Memory B cell (primary cell): ENCODE measurements around the gene IGF1R.

ENCODE experiments used
- ATAC-seq: fragments of 150-1000 bp; cut with Tn5 transposase; 2 replicates; pipeline ENCODE4 v1.10.0; 2021; ENCODE audit warnings: low read depth, mild to moderate bottlenecking, moderate library complexity
- DNase-seq, 2 donors: peaks; one replicate each; pipeline ENCODE4 v3.0.0; 2022; ENCODE audit warnings: low spot score in 2 of 2
- H3K27ac Mint-ChIP-seq: one replicate; pipeline ENCODE4 v1.8.0; 2022; ENCODE audit warnings: mild to moderate bottlenecking, moderate library complexity, mixed read lengths
- H3K27me3 Mint-ChIP-seq: one replicate; pipeline ENCODE4 v1.8.0; 2022; ENCODE audit warnings: mixed read lengths
- H3K36me3 Mint-ChIP-seq: one replicate; pipeline ENCODE4 v1.8.0; 2022; ENCODE audit warnings: mild to moderate bottlenecking, mixed read lengths
- H3K4me1 Mint-ChIP-seq: one replicate; pipeline ENCODE4 v1.8.0; 2022; ENCODE audit warnings: mixed read lengths
- H3K4me3 Mint-ChIP-seq: one replicate; pipeline ENCODE4 v1.8.0; 2022; ENCODE audit warnings: mild to moderate bottlenecking, moderate library complexity, mixed read lengths
- H3K9me3 Mint-ChIP-seq: one replicate; pipeline ENCODE4 v1.8.0; 2022; ENCODE audit warnings: mixed read lengths

Gene IGF1R

GRCh38 chr15:98758224-98758623 lies 109.9 kb downstream of the IGF1R start:
- Mint-ChIP-seq H3K36me3 (peaks cover 5% of the 10 kb centered on the region), H3K4me3 (no peak overlapping the region), H3K9me3 (no peaks in the 10 kb centered on the region), H3K4me1 (peaks cover 7% of the 10 kb centered on the region), H3K27me3 (no peaks in the 10 kb centered on the region), H3K27ac (no peak overlapping the region)
- ATAC-seq (no peak), DNase-seq (no peak)

- Mint-ChIP-seq H3K4me3 (no peak overlapping the region), H3K27me3 (no peaks in the 10 kb centered on the region), H3K4me1 (peaks cover 7% of the 10 kb centered on the region), H3K27ac (no peak overlapping the region), H3K36me3 (peaks cover 5% of the 10 kb centered on the region), H3K9me3 (no peaks in the 10 kb centered on the region)
- DNase-seq (no peak), ATAC-seq (no peak)
Measured at GRCh38 chr15:98759277-98759676, 110.9 kb downstream of the IGF1R start.

GRCh38 chr15:98760112-98760826 lies 111.9 kb downstream of the IGF1R start:
- Mint-ChIP-seq H3K4me3 (no peak overlapping the region), H3K27ac (no peak overlapping the region), H3K4me1 (peaks cover 7% of the 10 kb centered on the region), H3K9me3 (no peaks in the 10 kb centered on the region), H3K36me3 (peaks cover 5% of the 10 kb centered on the region), H3K27me3 (no peaks in the 10 kb centered on the region)
- DNase-seq (no peak), ATAC-seq (no peak)

DNA sequence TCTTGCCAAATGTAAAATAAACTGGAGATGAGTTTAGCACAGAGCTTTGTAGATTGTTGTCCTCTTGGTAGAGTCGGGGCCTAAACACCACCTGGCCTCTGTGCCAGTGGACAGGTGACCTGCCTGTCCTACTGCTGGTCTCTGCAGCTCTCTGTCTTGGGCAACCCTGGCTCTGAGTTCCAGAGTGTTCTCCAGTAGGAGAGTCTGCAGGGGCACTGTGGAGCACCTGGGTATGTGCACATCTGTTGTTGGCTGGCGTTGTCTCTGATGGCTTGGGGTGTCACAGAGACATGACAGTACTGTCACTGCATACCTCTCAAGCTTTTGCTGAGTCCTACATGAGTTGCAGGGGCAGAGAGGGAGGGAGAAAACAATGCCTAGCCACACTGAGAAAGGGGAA lies 112.6 kb downstream of the IGF1R start:
- no peaks in the 10 kb centered on the region for H3K9me3 Mint-ChIP-seq
- no peak overlapping the region for H3K27ac Mint-ChIP-seq
- H3K27me3 Mint-ChIP-seq, result peaks cover 3% of the 10 kb centered on the region
- H3K36me3 Mint-ChIP-seq, result peaks cover 5% of the 10 kb centered on the region
- DNase-seq, result no peak
- ATAC-seq, result no peak
- no peak overlapping the region for H3K4me3 Mint-ChIP-seq
- H3K4me1 Mint-ChIP-seq, result peaks cover 10% of the 10 kb centered on the region

DNA sequence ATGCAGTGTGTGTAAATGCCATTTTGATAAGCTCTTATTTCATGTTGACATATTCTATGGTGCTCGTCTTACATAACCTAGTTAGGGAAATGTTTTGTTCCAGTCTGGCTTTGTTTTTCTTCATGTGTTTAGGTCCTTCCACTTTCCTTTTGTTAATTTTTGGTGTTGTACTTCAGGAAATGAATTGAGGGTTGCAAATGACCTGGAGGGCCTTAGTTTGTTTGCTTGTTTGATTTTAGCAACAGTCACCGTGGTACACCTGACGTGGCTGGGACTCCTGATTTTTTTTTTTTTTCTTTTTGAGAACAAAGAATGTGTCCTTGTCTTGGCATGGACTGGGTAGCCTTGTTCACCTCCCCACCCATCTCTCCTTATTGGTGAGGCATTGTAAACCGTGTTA lies 114.8 kb downstream of the IGF1R start:
- Mint-ChIP-seq H3K4me1 (peaks cover 7% of the 10 kb centered on the region), H3K9me3 (no peaks in the 10 kb centered on the region), H3K27ac (no peak overlapping the region), H3K27me3 (peaks cover 3% of the 10 kb centered on the region), H3K4me3 (no peak overlapping the region), H3K36me3 (peaks cover 3% of the 10 kb centered on the region)
- DNase-seq (no peak), ATAC-seq (no peak)

DNA sequence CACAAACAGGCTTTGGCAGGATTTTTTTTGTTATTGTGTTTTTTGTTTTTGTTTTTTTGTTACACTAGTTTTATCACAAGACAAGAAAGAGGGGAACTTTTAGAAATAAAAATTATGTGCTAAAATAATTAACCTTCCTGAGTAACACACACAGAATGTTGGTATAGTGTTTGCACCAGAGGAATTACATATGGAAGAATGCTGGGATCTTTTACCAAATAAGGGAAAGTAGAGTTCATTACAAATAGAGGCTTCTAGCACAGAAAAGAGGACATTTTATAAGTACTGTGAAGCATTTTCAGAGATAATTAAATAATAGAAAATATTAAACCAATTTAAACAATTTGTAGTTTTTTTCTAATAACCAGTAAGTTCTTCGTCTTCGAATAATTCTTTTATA lies 116.0 kb downstream of the IGF1R start:
- no peak overlapping the region for H3K27ac Mint-ChIP-seq
- ATAC-seq (no peak), DNase-seq (no peak)
- peaks cover 3% of the 10 kb centered on the region for H3K27me3 Mint-ChIP-seq
- peaks cover 2% of the 10 kb centered on the region for H3K36me3 Mint-ChIP-seq
- no peaks in the 10 kb centered on the region for H3K9me3 Mint-ChIP-seq
- H3K4me1 Mint-ChIP-seq, result peaks cover 7% of the 10 kb centered on the region
- no peak overlapping the region for H3K4me3 Mint-ChIP-seq

DNA sequence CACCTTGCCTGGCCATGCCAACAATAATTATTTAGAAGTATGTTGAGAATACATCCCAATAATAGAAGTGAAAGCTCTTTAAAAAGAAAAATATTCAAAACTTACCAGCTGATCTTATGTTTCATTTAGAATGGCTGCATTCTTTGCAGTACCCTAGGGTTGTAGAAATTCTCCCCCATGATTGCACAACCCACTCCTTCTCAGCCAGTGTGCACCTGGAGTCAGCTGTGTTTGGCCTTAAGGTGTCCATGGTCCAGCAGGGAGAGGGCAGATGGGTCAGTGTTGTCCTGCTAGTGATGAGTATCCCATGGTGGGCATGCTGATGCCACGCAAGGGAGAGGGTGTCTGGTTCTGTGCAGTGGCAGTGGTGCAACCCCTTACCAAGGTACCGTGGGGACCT lies 117.3 kb downstream of the IGF1R start:
- Mint-ChIP-seq H3K9me3 (no peaks in the 10 kb centered on the region), H3K27ac (no peak overlapping the region), H3K4me3 (no peak overlapping the region), H3K27me3 (peaks cover 3% of the 10 kb centered on the region), H3K36me3 (peaks cover 2% of the 10 kb centered on the region), H3K4me1 (peaks cover 7% of the 10 kb centered on the region)
- no peak for DNase-seq
- no peak for ATAC-seq

- H3K27me3 Mint-ChIP-seq, result peaks cover 3% of the 10 kb centered on the region
- H3K27ac Mint-ChIP-seq, result no peak overlapping the region
- H3K4me1 Mint-ChIP-seq, result peaks cover 6% of the 10 kb centered on the region
- H3K9me3 Mint-ChIP-seq, result no peaks in the 10 kb centered on the region
- no peak overlapping the region for H3K4me3 Mint-ChIP-seq
- no peak for DNase-seq
- H3K36me3 Mint-ChIP-seq, result no peaks in the 10 kb centered on the region
- no peak for ATAC-seq
Measured at GRCh38 chr15:98767692-98768091, 119.4 kb downstream of the IGF1R start.

DNA sequence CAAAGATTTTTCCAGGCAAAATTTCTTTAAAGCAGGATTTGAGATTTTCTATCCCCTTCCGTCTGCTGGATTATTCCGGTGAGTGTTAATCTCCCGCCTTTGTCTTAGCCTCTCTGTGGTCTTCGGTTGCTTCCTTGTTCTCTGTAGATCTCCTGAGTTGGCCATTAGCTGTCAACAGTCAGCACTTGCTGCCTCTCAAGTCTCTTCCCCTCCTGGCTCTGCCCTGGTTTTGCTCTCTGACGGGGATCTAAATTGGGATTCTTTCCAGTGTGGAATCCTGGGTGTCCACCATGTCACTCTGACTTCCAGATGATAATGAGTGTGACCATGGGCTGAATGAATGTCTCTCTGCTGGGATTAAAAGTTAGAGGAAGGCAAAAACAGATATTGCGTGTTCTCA lies 121.5 kb downstream of the IGF1R start:
- no peaks in the 10 kb centered on the region for H3K9me3 Mint-ChIP-seq
- no peak for ATAC-seq
- no peak overlapping the region for H3K4me3 Mint-ChIP-seq
- H3K4me1 Mint-ChIP-seq, result peaks cover 9% of the 10 kb centered on the region
- H3K27me3 Mint-ChIP-seq, result peaks cover 3% of the 10 kb centered on the region
- H3K27ac Mint-ChIP-seq, result no peak overlapping the region
- H3K36me3 Mint-ChIP-seq, result no peaks in the 10 kb centered on the region
- no peak for DNase-seq

DNA sequence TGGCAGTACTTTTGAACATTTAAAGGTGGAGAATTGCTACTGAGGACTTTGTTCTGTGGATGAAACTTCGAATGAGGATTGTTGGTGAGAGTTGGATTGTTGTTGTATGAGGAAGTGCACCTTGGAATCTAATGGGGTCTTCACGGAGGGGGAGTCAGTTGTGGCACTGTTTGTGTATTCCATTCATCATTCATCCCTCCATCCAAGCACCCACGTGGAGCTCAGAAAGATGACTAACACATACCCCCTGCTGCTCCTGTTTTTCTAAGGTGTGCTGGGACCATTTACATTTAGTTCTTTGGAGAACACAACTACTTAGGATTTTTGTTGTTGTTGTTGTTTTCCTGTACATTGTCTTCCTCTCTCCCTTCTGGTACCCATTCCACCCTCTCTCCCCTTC lies 122.6 kb downstream of the IGF1R start:
- Mint-ChIP-seq H3K4me1 (peaks cover 9% of the 10 kb centered on the region), H3K36me3 (no peaks in the 10 kb centered on the region), H3K9me3 (no peaks in the 10 kb centered on the region), H3K27ac (no peak overlapping the region), H3K27me3 (no peaks in the 10 kb centered on the region), H3K4me3 (no peak overlapping the region)
- DNase-seq (no peak), ATAC-seq (no peak)

GRCh38 chr15:98771541-98771940 lies 123.2 kb downstream of the IGF1R start:
- DNase-seq (no peak), ATAC-seq (no peak)
- Mint-ChIP-seq H3K4me3 (no peak overlapping the region), H3K4me1 (peaks cover 9% of the 10 kb centered on the region), H3K9me3 (no peaks in the 10 kb centered on the region), H3K27me3 (no peaks in the 10 kb centered on the region), H3K27ac (no peak overlapping the region), H3K36me3 (no peaks in the 10 kb centered on the region)

DNA sequence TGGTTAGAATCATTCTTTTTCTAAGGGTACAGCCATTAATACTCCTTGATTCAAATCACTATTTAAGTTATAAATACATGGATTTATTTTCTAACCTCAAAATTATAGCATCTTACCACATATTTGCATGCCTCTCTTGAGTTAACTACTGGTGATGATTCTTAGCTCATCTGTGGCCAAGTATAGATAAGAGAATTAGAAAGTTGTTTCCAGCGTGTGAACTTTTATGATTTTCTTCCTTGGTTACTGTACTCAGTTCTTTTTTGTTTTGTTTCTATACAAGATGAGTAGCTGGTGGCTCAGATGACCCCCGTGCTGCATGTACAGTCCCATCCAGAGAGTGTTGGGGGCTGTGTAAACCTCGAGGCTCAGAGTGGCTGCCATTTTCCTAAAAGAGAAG lies 124.6 kb downstream of the IGF1R start:
- H3K27ac Mint-ChIP-seq, result no peak overlapping the region
- no peaks in the 10 kb centered on the region for H3K36me3 Mint-ChIP-seq

DNA sequence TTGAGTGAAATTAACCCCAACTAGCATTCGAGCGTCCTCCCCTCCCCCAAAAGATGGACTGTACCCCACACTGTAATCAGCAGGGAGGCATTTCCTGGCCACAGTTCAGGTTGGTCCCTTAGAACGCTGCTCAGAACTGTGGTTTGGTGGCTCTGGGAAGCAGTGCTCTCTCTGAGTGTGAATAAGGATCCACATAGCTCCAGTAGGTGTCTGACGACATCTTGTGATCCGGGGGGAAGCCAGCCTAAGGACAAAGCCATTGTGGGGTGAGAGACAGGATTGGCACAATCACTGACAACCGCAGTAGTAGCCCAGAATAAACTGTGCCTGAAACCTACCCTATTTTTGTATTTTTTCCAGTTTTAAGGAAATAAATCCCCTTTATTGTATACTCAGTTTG lies 125.3 kb downstream of the IGF1R start:
- Mint-ChIP-seq H3K9me3 (no peaks in the 10 kb centered on the region), H3K27me3 (peaks cover 4% of the 10 kb centered on the region), H3K36me3 (no peaks in the 10 kb centered on the region), H3K4me3 (no peak overlapping the region), H3K27ac (no peak overlapping the region), H3K4me1 (peaks cover 15% of the 10 kb centered on the region)
- no peak for ATAC-seq
- no peak for DNase-seq

More for the DNA sequence above, 124.6 kb downstream of the IGF1R start:
- ATAC-seq, result no peak
- Mint-ChIP-seq H3K27me3 (peaks cover 4% of the 10 kb centered on the region), H3K4me3 (no peak overlapping the region), H3K9me3 (no peaks in the 10 kb centered on the region), H3K4me1 (peaks cover 15% of the 10 kb centered on the region)
- no peak for DNase-seq

- Mint-ChIP-seq H3K9me3 (no peaks in the 10 kb centered on the region), H3K4me3 (no peak overlapping the region), H3K27ac (no peak overlapping the region), H3K36me3 (no peaks in the 10 kb centered on the region), H3K4me1 (peaks cover 18% of the 10 kb centered on the region), H3K27me3 (peaks cover 4% of the 10 kb centered on the region)
- no peak for DNase-seq
- no peak for ATAC-seq
Measured at GRCh38 chr15:98774756-98775497, 126.6 kb downstream of the IGF1R start.
